Measurements from ENCODE around the gene CXCR5.
A peak's percentile ranks its signal among the peaks of the same experiment; 100 is the strongest.

The CXCR5 gene

GRCh38 chr11:118899296-118899688 is 15.6 kb downstream of the CXCR5 start:
- no peak for DNase-seq

GRCh38 chr11:118899706-118900360 is 16.1 kb downstream of the CXCR5 start:
- no peak for DNase-seq

GRCh38 chr11:118900535-118901384 is 17.1 kb downstream of the CXCR5 start:
- DNase-seq = no peak

GRCh38 chr11:118901494-118902335 is 18.0 kb downstream of the CXCR5 start:
- no peak for DNase-seq

GRCh38 chr11:118902336-118903203 is 18.9 kb downstream of the CXCR5 start:
- no peak for DNase-seq

GRCh38 chr11:118903204-118904015 is 19.7 kb downstream of the CXCR5 start:
- no peak for DNase-seq

- DNase-seq = peak; percentile 50 to 81 (median 78)
Observed at GRCh38 chr11:118907051-118908042, 23.7 kb downstream of the CXCR5 start.

- no peak for DNase-seq
Observed at GRCh38 chr11:118908264-118908663, 24.6 kb downstream of the CXCR5 start.

- no peak for DNase-seq
Observed at GRCh38 chr11:118908901-118909618, 25.4 kb downstream of the CXCR5 start.

GRCh38 chr11:118909619-118910308 is 26.1 kb downstream of the CXCR5 start:
- DNase-seq = no peak

GRCh38 chr11:118910309-118911112 is 26.8 kb downstream of the CXCR5 start:
- peak in 2 of 4 experiments; percentile 33 to 48 for DNase-seq

- DNase-seq = peak in 1 of 4 experiments; percentile 35
Observed at GRCh38 chr11:118911113-118911879, 27.6 kb downstream of the CXCR5 start.

- DNase-seq = peak in 2 of 4 experiments; percentile 42 to 48
Observed at GRCh38 chr11:118911880-118912741, 28.4 kb downstream of the CXCR5 start.

GRCh38 chr11:118912742-118913410 is 29.2 kb downstream of the CXCR5 start:
- DNase-seq = no peak

- peak in 2 of 4 experiments; percentile 34 to 45 for DNase-seq
Observed at GRCh38 chr11:118913411-118914125, 29.9 kb downstream of the CXCR5 start.
